NT2/D1 (cell line): Measurements from ENCODE around the gene SCAMP2.

Source experiments
- YY1 ChIP-seq: IDR thresholded peaks from 2 replicates; pipeline ENCODE4 v1.6.1; 2011; ENCODE audit not compliant: insufficient read length, insufficient read depth
- ZNF274 ChIP-seq: IDR thresholded peaks from 2 replicates; pipeline ENCODE4 v1.6.1; 2011; ENCODE audit warnings: mild to moderate bottlenecking, low read depth, low read length

DNA sequence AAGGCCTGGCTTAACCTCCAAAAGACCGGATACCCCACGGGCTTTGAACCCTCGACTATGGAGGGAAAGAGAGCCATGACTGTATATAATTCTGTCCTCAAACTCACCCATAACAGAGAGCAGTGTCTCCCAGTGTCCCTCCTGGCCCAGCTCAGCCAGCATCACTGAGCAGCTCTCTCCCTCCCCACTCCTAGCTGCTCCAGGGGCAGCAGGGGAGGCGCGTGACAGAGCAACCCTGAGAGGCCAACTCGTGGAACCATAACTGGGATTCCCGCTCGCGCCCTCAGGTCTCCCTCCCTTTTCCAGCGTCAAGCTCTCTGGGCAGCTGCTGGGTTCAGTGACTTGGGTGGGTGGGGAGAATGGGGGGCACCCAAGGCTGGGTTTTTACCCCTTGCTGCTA is 47.3 kb downstream of the SCAMP2 start:
- TF ChIP-seq YY1 = no peak
- no peak for TF ChIP-seq ZNF274
